H1 (cell line): ENCODE data around the gene FHIT.

ENCODE experiments used
- CHD2 ChIP-seq: IDR thresholded peaks from 2 replicates; pipeline ENCODE4 v1.6.1; 2012; ENCODE audit warnings: low read length, improper control_type of control experiment
- CTCF ChIP-seq, 3 experiments: IDR thresholded peaks; 1 replicate in 2 of 3; 2 replicates in 1 of 3; pipeline versions ENCODE4 v1.5.1 to v1.6.1; 2011; ENCODE audit warnings: low read length in 3 of 3, mild to moderate bottlenecking in 3 of 3, inconsistent platforms in 2 of 3, low read depth in 1 of 3, moderate library complexity in 1 of 3; ENCODE audit not compliant: insufficient read depth in 1 of 3; ENCODE audit errors: control extremely low read depth in 1 of 3
- EP300 ChIP-seq, 2 experiments: IDR thresholded peaks; 1 replicate in 1 of 2; 2 replicates in 1 of 2; pipeline ENCODE4 v1.6.1; 2011 to 2012; ENCODE audit warnings: low read depth in 2 of 2, low read length in 2 of 2, mild to moderate bottlenecking in 2 of 2, borderline replicate concordance in 1 of 2, inconsistent platforms in 1 of 2, moderate library complexity in 1 of 2
- MAFK ChIP-seq: IDR thresholded peaks from 2 replicates; pipeline ENCODE4 v1.6.1; 2012; ENCODE audit warnings: low read depth, mild to moderate bottlenecking, improper control_type of control experiment, low read length
- NRF1 ChIP-seq: IDR thresholded peaks from 2 replicates; pipeline ENCODE4 v1.6.1; 2011; ENCODE audit warnings: mild to moderate bottlenecking, low read depth, low read length, improper control_type of control experiment
- PHF8 ChIP-seq: fragments of 200-600 bp; sonication (generic); conservative IDR thresholded peaks from 2 replicates; pipeline ENCODE4 v1.7.1; 2012; ENCODE audit warnings: low read depth, mild to moderate bottlenecking, inconsistent platforms, low read length, moderate library complexity
- POLR2A ChIP-seq, 2 experiments: IDR thresholded peaks; 1 replicate in 1 of 2; 2 replicates in 1 of 2; pipeline ENCODE4 v1.6.1; 2011; ENCODE audit warnings: low read depth in 2 of 2, low read length in 2 of 2, mild to moderate bottlenecking in 2 of 2; ENCODE audit errors: control extremely low read depth in 1 of 2
- SAP30 ChIP-seq: fragments of 300-600 bp; sonication (generic); IDR thresholded peaks from 2 replicates; pipeline ENCODE4 v1.7.1; 2012; ENCODE audit warnings: low read length, moderate library complexity, mild to moderate bottlenecking, inconsistent platforms; ENCODE audit not compliant: insufficient read depth, insufficient replicate concordance
- SIX5 ChIP-seq: IDR thresholded peaks from 2 replicates; pipeline ENCODE4 v1.6.1; 2011; ENCODE audit warnings: mild to moderate bottlenecking, low read depth, low read length
- SUZ12 ChIP-seq: fragments of 200-600 bp; sonication (generic); IDR thresholded peaks from 2 replicates; pipeline ENCODE4 v1.6.1; 2012; ENCODE audit warnings: mild to moderate bottlenecking, inconsistent platforms, low read length, moderate library complexity, mixed read lengths
- TAF1 ChIP-seq: IDR thresholded peaks from 2 replicates; pipeline ENCODE4 v1.6.1; 2011; ENCODE audit warnings: mild to moderate bottlenecking, low read depth, low read length
- ZNF274 ChIP-seq: IDR thresholded peaks from 2 replicates; pipeline ENCODE4 v1.7.0; 2012; ENCODE audit warnings: low read length, borderline replicate concordance; ENCODE audit errors: extremely low read depth

GRCh38 chr3:61093364-61093763, 157.9 kb downstream of the FHIT start:
- TF ChIP-seq CHD2 (no peak), TAF1 (no peak), EP300 (IDR thresholded peaks at IDR 0.05; ENCODE audit: borderline replicate concordance in 1 of 2, low read depth in 2 of 2, low read length in 2 of 2) (no peak), SIX5 (no peak), PHF8 (no peak), CTCF (IDR thresholded peaks at IDR 0.05; ENCODE audit: control extremely low read depth in 1 of 3, insufficient read depth in 1 of 3, low read depth in 1 of 3, low read length in 3 of 3) (no peak), ZNF274 (no peak), MAFK (no peak), SAP30 (no peak), POLR2A (IDR thresholded peaks at IDR 0.05; ENCODE audit: control extremely low read depth in 1 of 2, low read depth in 2 of 2, low read length in 2 of 2) (no peak), NRF1 (no peak), SUZ12 (no peak)
